ENCODE data around the gene CCDC33. TPM values are rescaled to one million over a fixed set of nuclear protein-coding genes. Genes with fewer than 3 reads are reported as not detected.

Gene CCDC33
- total RNA-seq: not detected

- DNase-seq: no peak
These were observed at the start of gene CCDC33 for GRCh38 chr15:74235962-74236361. Gene CCDC33, plus strand, starts transcription at chr15:74236326. Its CDS starts 394 bp downstream, at chr15:74236720.

- DNase-seq: no peak
These were observed 47.9 kb upstream of the CCDC33 start for GRCh38 chr15:74188216-74188615.

- DNase-seq: no peak
These were observed 44.3 kb upstream of the CCDC33 start for GRCh38 chr15:74191798-74192197.

- no peak for DNase-seq
These were observed 43.4 kb upstream of the CCDC33 start for GRCh38 chr15:74192751-74193150.

- no peak for DNase-seq
These were observed 42.8 kb upstream of the CCDC33 start for GRCh38 chr15:74193299-74193718.

- DNase-seq: no peak
These were observed 42.2 kb upstream of the CCDC33 start for GRCh38 chr15:74193905-74194304.

GRCh38 chr15:74194572-74195559 is 41.3 kb upstream of the CCDC33 start:
- DNase-seq: no peak

- no peak for DNase-seq
These were observed 40.0 kb upstream of the CCDC33 start for GRCh38 chr15:74196175-74196574.

- DNase-seq: no peak
These were observed 38.8 kb upstream of the CCDC33 start for GRCh38 chr15:74197176-74197965.

- no peak for DNase-seq
These were observed 36.9 kb upstream of the CCDC33 start for GRCh38 chr15:74199297-74199652.

- DNase-seq: no peak
These were observed 35.7 kb upstream of the CCDC33 start for GRCh38 chr15:74200412-74200815.

- no peak for DNase-seq
These were observed 35.2 kb upstream of the CCDC33 start for GRCh38 chr15:74200871-74201419.

GRCh38 chr15:74201710-74202420 is 34.3 kb upstream of the CCDC33 start:
- no peak for DNase-seq

GRCh38 chr15:74202452-74203401 is 33.4 kb upstream of the CCDC33 start, which contains the start of gene STRA6:
Gene STRA6, minus strand, starts transcription at chr15:74202787. Its CDS starts 520 bp downstream, at chr15:74202267.
- no peak for DNase-seq

- DNase-seq: no peak
These were observed 32.2 kb upstream of the CCDC33 start for GRCh38 chr15:74203914-74204431.

- no peak for DNase-seq
These were observed 30.6 kb upstream of the CCDC33 start for GRCh38 chr15:74205582-74205947.

GRCh38 chr15:74206801-74207281 is 29.3 kb upstream of the CCDC33 start:
- no peak for DNase-seq

- DNase-seq: no peak
These were observed 28.3 kb upstream of the CCDC33 start for GRCh38 chr15:74207652-74208440.

GRCh38 chr15:74208496-74208895 is 27.6 kb upstream of the CCDC33 start:
- DNase-seq: no peak

GRCh38 chr15:74208901-74209559 is 27.1 kb upstream of the CCDC33 start:
- no peak for DNase-seq
